Right ventricle myocardium superior (tissue), 1 donor: ENCODE measurements around the gene TTC32. TPM values are rescaled to one million over a fixed set of nuclear protein-coding genes. Genes with fewer than 3 reads are reported as not detected.
A peak's percentile ranks its signal among the peaks of the same experiment; 100 is the strongest.
"Not testable (repeated sequence)": the region's sequence is repeated elsewhere in the genome, so short reads cannot be mapped to it uniquely, and the experiment has no call there.

Experiments used
- ATAC-seq: fragments of 200-7000 bp; cut with Tn5 transposase; one replicate; pipeline ENCODE4 v1.9.1; 2020; ENCODE audit warnings: mild to moderate bottlenecking; ENCODE audit not compliant: poor library complexity
- DNase-seq: peaks from one replicate; pipeline ENCODE4 v3.0.0-alpha.2; 2020
- intact Hi-C: fragments of 100-400 bp; cut with DNase I; formaldehyde crosslinking; loops from one replicate; pipeline ENCODE4 v1.11.2; 2022
- total RNA-seq: library from RNA; stranded (reverse); fragmentation: NEBNext Ultra II Directional; extraction: Animal tissue kit (Norgen Biotek cat#: 25700); gene quantifications from one replicate; pipeline ENCODE4 v1.2.1, GENCODE V29; 2021
- donor health status: DM: no; HTN: yes; CAD: no; lungs with severe emphysema.

TTC32 gene
- total RNA-seq, 1 donor from 2014 or later, result 3.3 TPM

- DNase-seq (no peak), ATAC-seq (no peak)
- intact Hi-C loops, result no loop called here
These were observed 20.4 kb downstream of the TTC32 start for GRCh38 chr2:19881221-19881907.

DNA sequence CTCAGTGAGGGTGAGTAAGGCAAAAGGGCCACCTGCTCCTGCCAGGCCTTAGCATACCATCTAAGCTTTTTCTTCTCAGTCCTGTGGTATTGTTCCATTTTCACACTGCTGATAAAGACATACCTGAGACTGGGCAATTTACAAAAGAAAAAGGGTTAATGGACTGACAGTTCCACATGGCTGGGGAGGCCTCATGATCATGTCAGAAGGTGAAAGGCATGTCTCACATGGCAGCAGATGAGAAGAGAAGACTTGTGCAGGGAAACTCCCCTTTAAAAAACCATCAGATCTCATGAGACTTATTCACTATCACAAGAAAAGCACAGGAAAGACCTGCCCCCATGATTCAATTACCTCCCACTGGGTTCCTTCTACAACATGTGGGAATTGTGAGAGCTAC, 21.6 kb downstream of the TTC32 start:
- ATAC-seq, DNase-seq, intact Hi-C loops: not testable (repeated sequence)

DNA sequence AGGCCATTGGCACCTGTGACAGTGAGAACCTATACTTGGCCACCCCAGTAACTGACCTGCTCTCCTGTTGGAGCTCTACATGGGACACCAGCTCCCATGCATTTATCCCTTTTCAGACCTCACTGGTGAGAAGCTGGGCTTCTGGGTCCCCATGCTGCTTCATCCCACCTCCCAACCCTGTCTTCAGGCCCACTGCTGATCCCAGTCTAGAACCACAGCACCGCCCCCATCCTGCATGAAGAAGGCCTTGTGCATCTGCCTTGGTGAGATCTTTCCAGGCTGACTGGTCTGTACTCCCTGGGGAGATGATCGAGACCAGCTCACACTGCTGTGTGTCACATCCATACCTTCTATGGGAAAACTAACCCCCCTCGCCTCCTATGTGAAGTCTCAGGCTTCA, 22.7 kb downstream of the TTC32 start:
- ATAC-seq (no peak), DNase-seq (no peak)
- intact Hi-C loops, result no loop called here

GRCh38 chr2:19878268-19879046, 23.3 kb downstream of the TTC32 start:
- ATAC-seq (no peak), DNase-seq (no peak)
- intact Hi-C loops, result no loop called here

DNA sequence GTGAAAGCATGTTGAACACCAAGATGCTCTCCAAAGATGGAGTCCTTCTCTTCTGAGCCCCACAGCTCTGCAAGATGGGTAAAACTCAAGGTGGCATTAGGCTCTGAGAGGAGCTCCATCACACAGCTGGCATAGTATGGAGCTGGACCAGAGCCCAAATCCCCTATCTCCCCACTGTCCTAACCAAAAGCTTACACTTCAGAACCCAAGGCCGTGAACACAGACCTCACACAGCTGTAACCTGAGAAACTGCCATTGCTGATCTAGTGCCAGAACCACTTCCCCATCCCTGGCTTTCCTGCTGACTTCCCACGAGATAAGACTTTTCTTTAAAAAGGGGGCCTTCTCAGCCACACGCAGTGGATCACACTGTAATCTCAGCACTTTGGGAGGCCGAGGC, 25.0 kb downstream of the TTC32 start:
- intact Hi-C loops, result no loop called here
- no peak for ATAC-seq

DNA sequence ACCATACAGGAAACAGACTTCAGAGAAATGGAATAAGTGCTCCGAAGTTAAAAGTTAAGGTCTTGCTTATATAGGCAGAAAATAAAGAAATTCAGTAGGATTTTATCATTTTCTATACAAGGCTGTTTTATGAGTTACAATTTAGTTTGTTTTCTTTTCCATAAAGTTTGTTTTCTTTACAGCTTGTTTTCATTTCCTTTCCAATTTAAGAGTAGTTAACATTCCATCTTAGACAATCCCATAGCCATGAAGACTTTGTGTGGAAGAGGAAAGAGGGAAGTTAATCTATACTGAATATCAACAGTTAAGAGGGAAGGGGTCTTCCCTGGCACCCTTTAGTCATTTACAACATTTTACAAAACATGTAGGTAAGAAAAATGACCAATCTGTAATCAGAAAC, 26.5 kb downstream of the TTC32 start:
- DNase-seq (no peak), ATAC-seq (no peak)
- intact Hi-C loops, result no loop called here

More for the DNA sequence above, 25.0 kb downstream of the TTC32 start:
- DNase-seq, result no peak

GRCh38 chr2:19874726-19875125, 27.1 kb downstream of the TTC32 start:
- intact Hi-C loops, result no loop called here
- DNase-seq (no peak), ATAC-seq (no peak)

DNA sequence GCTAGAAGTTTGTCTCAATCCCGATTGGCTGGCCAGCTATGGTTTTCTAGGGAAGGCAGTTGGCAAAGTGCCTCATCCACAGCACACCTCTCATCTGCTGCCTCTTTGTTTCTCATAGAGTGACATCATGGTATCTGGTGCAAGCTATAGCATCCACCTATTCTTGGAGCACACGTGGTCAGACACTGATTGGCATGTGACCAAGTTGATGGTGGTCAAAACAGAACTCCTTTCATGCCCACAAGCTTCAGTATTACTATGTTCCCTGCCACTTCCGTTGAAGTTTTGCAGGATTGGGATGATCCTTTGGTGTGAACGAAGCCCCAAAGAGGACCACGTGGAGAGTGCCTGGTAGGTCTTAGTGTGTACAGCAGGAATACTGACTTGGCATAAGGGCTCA, 28.8 kb downstream of the TTC32 start:
- ATAC-seq (no peak), DNase-seq (no peak)
- intact Hi-C loops, result no loop called here

- DNase-seq (no peak), ATAC-seq (no peak)
- intact Hi-C loops, result no loop called here
These were observed 29.5 kb downstream of the TTC32 start for GRCh38 chr2:19872302-19872701.

GRCh38 chr2:19871836-19872235, 29.9 kb downstream of the TTC32 start:
- intact Hi-C loops, result no loop called here
- DNase-seq (no peak), ATAC-seq (no peak)

DNA sequence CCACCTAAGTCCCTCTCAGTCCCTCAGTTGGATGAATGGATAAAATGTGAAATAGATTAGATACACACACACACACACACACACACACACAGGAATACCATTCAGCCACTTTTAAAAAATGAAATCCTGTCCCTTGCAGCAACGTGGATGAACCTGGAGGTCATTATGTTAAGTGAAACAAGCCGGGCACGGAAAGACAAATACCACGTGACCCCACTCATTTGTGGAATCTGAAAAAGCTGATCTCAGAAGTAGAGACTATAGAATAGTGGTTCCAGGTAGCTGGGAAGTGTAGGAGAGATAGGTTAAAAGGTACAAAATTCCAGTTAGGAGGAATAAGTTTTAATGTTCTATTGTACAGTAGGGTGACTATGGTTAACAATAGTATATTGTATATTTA, 31.0 kb downstream of the TTC32 start:
- ATAC-seq, result no peak
- intact Hi-C loops, result no loop called here
- no peak for DNase-seq

GRCh38 chr2:19868701-19869580, 32.8 kb downstream of the TTC32 start:
- intact Hi-C loops, result loop anchor here (10.0 kb wide), 3 partner anchors 514 to 1484 kb away; partner anchors contain the start of gene OSR1
- ATAC-seq (peak; percentile 82), DNase-seq (peak; percentile 77)

DNA sequence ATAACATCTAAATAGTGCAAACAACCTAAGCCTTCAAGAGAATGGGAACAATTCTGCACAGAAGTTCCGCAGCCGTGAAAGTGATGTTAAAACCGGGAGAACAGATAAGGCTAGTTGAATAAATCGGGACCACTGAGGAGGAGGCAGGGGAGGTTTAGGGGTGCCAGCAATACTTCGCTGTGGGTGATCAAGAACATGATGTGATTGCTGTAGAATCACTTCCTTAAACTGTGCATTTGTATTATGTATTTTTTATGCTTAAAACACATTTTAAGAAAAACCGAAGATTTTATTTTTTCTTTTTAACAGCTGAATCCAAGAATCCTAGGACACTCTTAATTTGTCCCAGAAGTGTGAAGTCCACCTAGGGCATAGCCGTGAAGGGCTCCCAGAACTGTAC, 33.6 kb downstream of the TTC32 start:
- DNase-seq, result no peak
- ATAC-seq, result no peak
- intact Hi-C loops, result loop anchor here (10.0 kb wide), 3 partner anchors 513 to 1483 kb away; partner anchors contain the start of gene OSR1

DNA sequence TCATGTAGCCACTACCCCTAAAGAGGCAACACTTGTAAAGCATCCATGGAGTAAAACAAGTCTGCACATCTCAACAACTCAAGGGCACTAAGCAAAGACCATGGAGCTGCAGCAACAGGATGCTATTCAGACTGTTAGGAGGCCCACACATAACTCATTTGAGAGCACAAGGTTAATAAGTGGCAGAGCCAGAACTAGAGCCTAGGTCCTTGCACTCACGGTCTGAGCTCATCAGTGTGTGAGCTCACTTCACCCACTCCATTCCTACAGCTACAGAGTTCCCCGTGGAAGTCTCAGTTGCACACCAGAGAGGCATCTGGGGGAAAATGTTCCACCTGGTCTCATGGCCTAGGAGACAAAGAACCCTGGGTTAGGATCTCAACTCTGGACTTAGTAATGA, 35.0 kb downstream of the TTC32 start:
- intact Hi-C loops, result loop anchor here (10.0 kb wide), 3 partner anchors 512 to 1482 kb away; partner anchors contain the start of gene OSR1
- DNase-seq (no peak), ATAC-seq (no peak)

DNA sequence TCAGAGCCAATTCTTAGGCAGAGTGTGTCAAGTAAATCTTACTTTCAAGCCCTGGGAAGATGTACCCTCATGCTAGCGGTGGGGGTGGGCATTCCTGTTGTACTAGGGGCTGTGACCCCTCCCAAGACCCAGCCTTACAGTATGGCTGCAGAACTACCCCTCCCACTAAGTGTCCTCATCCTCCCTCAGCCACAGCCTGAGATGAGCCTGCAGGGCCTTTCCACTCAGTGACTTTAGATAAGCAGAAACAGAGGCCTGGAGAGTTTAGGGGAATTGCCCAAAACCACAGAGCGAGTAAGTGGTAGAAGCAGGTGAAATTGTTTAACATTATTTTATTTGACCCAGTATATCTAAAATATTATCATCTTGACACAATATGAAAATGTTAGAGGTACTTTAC, 36.6 kb downstream of the TTC32 start:
- intact Hi-C loops, result loop anchor here (10.0 kb wide), 3 partner anchors 510 to 1480 kb away; partner anchors contain the start of gene OSR1
- ATAC-seq (no peak), DNase-seq (no peak)

GRCh38 chr2:19864381-19864780, 37.4 kb downstream of the TTC32 start:
- ATAC-seq, result no peak
- no peak for DNase-seq
- intact Hi-C loops, result loop anchor here (5.0 to 10.0 kb wide), 4 partner anchors 510 to 1480 kb away; partner anchors contain the start of gene OSR1

DNA sequence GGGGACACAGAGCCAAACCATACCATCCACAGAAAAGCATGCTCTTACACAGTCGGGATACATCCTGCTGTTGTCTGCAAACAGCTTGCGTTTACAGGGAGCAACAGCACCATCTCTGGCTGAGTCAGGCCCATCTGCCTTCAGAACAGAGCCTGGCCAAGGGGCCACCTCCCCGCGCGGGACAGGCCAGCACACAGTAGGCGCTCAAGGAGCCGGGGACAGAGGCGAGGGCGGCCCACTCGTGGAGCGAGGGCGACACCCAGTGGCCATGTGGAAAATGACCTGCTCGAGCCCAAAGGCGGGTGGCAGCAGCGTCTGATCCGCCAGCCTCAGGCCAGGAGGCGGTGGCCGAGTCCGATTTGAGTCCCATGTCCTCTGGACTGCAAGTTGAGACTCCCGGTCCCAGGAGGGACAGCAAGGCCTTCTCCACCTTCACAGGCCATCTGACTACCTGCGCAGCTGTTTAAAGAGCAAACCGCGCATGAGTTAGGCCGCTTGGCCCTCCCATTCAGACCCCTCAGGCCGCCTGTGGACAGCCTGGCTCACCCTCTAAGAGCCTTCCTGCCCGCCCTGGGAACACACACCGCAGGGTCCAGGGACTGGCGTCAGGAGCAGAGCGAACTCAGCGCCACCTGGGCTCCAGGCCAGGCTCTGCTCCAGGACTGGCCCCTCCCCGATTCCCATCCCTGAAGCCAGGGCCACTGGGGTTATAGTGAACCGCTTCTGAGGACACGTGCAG, 38.3 kb downstream of the TTC32 start:
- intact Hi-C loops, result loop anchor here (5.0 to 10.0 kb wide), 4 partner anchors 509 to 1479 kb away; partner anchors contain the start of gene OSR1
- ATAC-seq (peak; percentile 91), DNase-seq (peak; percentile 86)

GRCh38 chr2:19861813-19862212, 40.0 kb downstream of the TTC32 start:
- intact Hi-C loops, result loop anchor here (5.0 to 10.0 kb wide), 4 partner anchors 507 to 1477 kb away; partner anchors contain the start of gene OSR1
- ATAC-seq, result no peak

More at GRCh38 chr2:19861813-19862212, 40.0 kb downstream of the TTC32 start:
- no peak for DNase-seq
